HepG2 (cell line): ENCODE measurements around the gene QSOX2. TPM values are rescaled to one million over a fixed set of nuclear protein-coding genes. Genes with fewer than 3 reads are reported as not detected.
A peak's percentile ranks its signal among the peaks of the same experiment; 100 is the strongest.

ENCODE experiments used
- ATAC-seq: fragments of 200-7000 bp; cut with Tn5 transposase; 3 replicates; pipeline ENCODE4 v1.9.1; 2020; ENCODE audit warnings: mild to moderate bottlenecking, moderate library complexity
- BruUV-seq: library from RNA; stranded (reverse); fragments of 400-500 nt; replicated peaks from 2 replicates; lab custom pipeline; 2021; lab: Mats Ljungman, UMichigan
- CTCF ChIA-PET: fragments of 300-600 bp; formaldehyde crosslinking; extraction: SDS; loops from one replicate; lab custom pipeline; 2021; ENCODE audit warnings: low total read pairs, inconsistent platforms, low intra/inter-chr PET ratio; lab: Yijun Ruan, JAX
- POLR2A ChIA-PET: fragments of 350-600 bp; sonication (Branson Sonifier 250); formaldehyde crosslinking; loops from one replicate; lab custom pipeline; 2020; ENCODE audit warnings: antibody characterized with exemption, inconsistent platforms; lab: Yijun Ruan, JAX
- DNase-seq: peaks from one replicate; pipeline ENCODE4 v3.0.0-alpha.2; 2015; ENCODE audit warnings: low spot score
- FAIRE-seq: peaks from 3 replicates; lab custom pipeline; 2011; peaks lifted over from hg19 to GRCh38; lab: Jason Lieb, UNC
- H2AFZ ChIP-seq: one replicate; pipeline ENCODE4 v1.6.1; 2011; ENCODE audit warnings: low read length, inconsistent platforms
- H3K27ac ChIP-seq: fragments of 300-600 bp; 3 replicates; pipeline ENCODE4 v1.8.0; 2011; ENCODE audit warnings: mixed run types, mild to moderate bottlenecking, mixed read lengths, low read length, inconsistent platforms; ENCODE audit not compliant: insufficient read depth; ENCODE audit errors: extremely low read length
- H3K27me3 ChIP-seq, 2 experiments: fragments of 200-600 bp in 1 of 2; 2 replicates in 1 of 2; 3 replicates in 1 of 2; pipeline versions ENCODE4 v1.6.0 to v1.8.0; 2011; ENCODE audit warnings: low read length in 2 of 2, mild to moderate bottlenecking in 2 of 2, moderate library complexity in 2 of 2, inconsistent platforms in 1 of 2; ENCODE audit not compliant: insufficient read depth in 2 of 2, control insufficient read depth in 1 of 2
- H3K36me3 ChIP-seq, 2 experiments: fragments of 200-600 bp in 1 of 2; replicated peaks in 1 of 2; 2 replicates in 1 of 2; 3 replicates in 1 of 2; pipeline versions ENCODE4 v1.5.1 to v1.8.0; 2011; ENCODE audit warnings: low read length in 2 of 2, inconsistent platforms in 1 of 2; ENCODE audit not compliant: insufficient read depth in 2 of 2, control insufficient read depth in 1 of 2
- H3K4me1 ChIP-seq: 2 replicates; pipeline ENCODE4 v1.5.1; 2012; ENCODE audit warnings: low read length, inconsistent platforms; ENCODE audit not compliant: insufficient read depth
- H3K4me2 ChIP-seq: 2 replicates; pipeline ENCODE4 v1.6.0; 2011; ENCODE audit warnings: low read depth, low read length, inconsistent platforms
- H3K4me3 ChIP-seq, 3 experiments: fragments of 200-600 bp in 1 of 3; sonication (generic), shearing (Covaris generic) in 1 of 3; replicated peaks in 1 of 3; 2 replicates each; pipeline ENCODE4 v1.5.1; 2011 to 2016; ENCODE audit warnings: low read length in 3 of 3, inconsistent platforms in 2 of 3, low read depth in 2 of 3, mild to moderate bottlenecking in 2 of 3, control low read depth in 1 of 3, mixed read lengths in 1 of 3; ENCODE audit not compliant: insufficient read depth in 1 of 3
- H3K79me2 ChIP-seq: one replicate; pipeline ENCODE4 v1.6.1; 2011; ENCODE audit warnings: low read length, inconsistent platforms; ENCODE audit not compliant: insufficient read depth
- H3K9ac ChIP-seq: 2 replicates; pipeline ENCODE4 v1.6.0; 2011; ENCODE audit warnings: mild to moderate bottlenecking, low read depth, low read length, inconsistent platforms; ENCODE audit not compliant: insufficient read depth
- H3K9me3 ChIP-seq: 2 replicates; pipeline ENCODE4 v1.5.1; 2012; ENCODE audit warnings: mild to moderate bottlenecking, low read length
- H4K20me1 ChIP-seq: 2 replicates; pipeline ENCODE4 v1.6.0; 2011; ENCODE audit warnings: inconsistent platforms, mild to moderate bottlenecking, low read length, moderate library complexity; ENCODE audit not compliant: insufficient read depth
- AGO2 ChIP-seq: fragments of 200-400 bp; formaldehyde crosslinking; optimal IDR thresholded peaks from 2 replicates; pipeline ENCODE3; 2017; ENCODE audit warnings: mild to moderate bottlenecking, low read depth, low read length, moderate library complexity
- HNRNPH1 ChIP-seq: fragments of 200-400 bp; formaldehyde crosslinking; optimal IDR thresholded peaks from 2 replicates; pipeline ENCODE3; 2017; ENCODE audit warnings: mild to moderate bottlenecking, low read depth, low read length
- IRF1 ChIP-seq: sonication (generic); formaldehyde crosslinking; IDR thresholded peaks from 2 replicates; pipeline ENCODE4 v1.4.0; 2020; ENCODE audit warnings: low read depth, mild to moderate bottlenecking, missing genetic modification reagents
- LCORL ChIP-seq, 2 experiments: fragments of 450-650 bp in 1 of 2; sonication (generic) in 1 of 2; formaldehyde crosslinking in 1 of 2; IDR thresholded peaks; 2 replicates each; pipeline versions ENCODE4 v1.5.0 to v1.6.1; 2017 to 2020; ENCODE audit warnings: antibody characterized with exemption in 1 of 2, missing genetic modification reagents in 1 of 2
- MAX ChIP-seq: IDR thresholded peaks from 2 replicates; pipeline ENCODE4 v1.6.1; 2012; ENCODE audit warnings: inconsistent platforms
- POGZ ChIP-seq: sonication (generic); formaldehyde crosslinking; IDR thresholded peaks from 2 replicates; pipeline ENCODE4 v1.4.0; 2020; ENCODE audit warnings: mild to moderate bottlenecking, missing genetic modification reagents
- SNAPC2 ChIP-seq: sonication (generic); formaldehyde crosslinking; IDR thresholded peaks from 2 replicates; pipeline ENCODE4 v1.8.1; 2022; ENCODE audit warnings: mild to moderate bottlenecking, missing genetic modification reagents
- TAF1 ChIP-seq: sonication (generic); formaldehyde crosslinking; IDR thresholded peaks from 2 replicates; pipeline ENCODE4 v1.4.0; 2020; ENCODE audit warnings: missing genetic modification reagents
- ZBTB1 ChIP-seq: sonication (generic); formaldehyde crosslinking; IDR thresholded peaks from 2 replicates; pipeline ENCODE4 v1.4.0; 2020; ENCODE audit warnings: missing genetic modification reagents, borderline replicate concordance
- ZMYM3 ChIP-seq: sonication (generic); formaldehyde crosslinking; IDR thresholded peaks from 2 replicates; pipeline ENCODE4 v1.5.1; 2020; ENCODE audit warnings: mild to moderate bottlenecking, missing genetic modification reagents
- ZNF17 ChIP-seq: sonication (generic); formaldehyde crosslinking; IDR thresholded peaks from 2 replicates; pipeline ENCODE4 v1.5.0; 2020; ENCODE audit warnings: mild to moderate bottlenecking, missing genetic modification reagents
- ZNF75D ChIP-seq: sonication (generic); formaldehyde crosslinking; IDR thresholded peaks from 2 replicates; pipeline ENCODE4 v1.8.1; 2023; ENCODE audit warnings: missing genetic modification reagents, mild to moderate bottlenecking, borderline replicate concordance
- WGBS: methylation state at CpG from one replicate; pipeline ENCODE4 v1.1.6; 2017; ENCODE audit warnings: low lambda C conversion rate; 5-methylcytosine and 5-hydroxymethylcytosine counted together
- in situ Hi-C: cut with HindIII; loops from 2 replicates; pipeline ENCODE4 v1.10.0; 2017; ENCODE audit warnings: low pct_unique_long_range_greater_than_20kb; ENCODE audit not compliant: extremely low pct_ligation_motif_present
- intact Hi-C: fragments of 100-400 bp; cut with micrococcal nuclease; formaldehyde crosslinking; loops from one replicate; pipeline ENCODE4 v1.10.0; 2022; ENCODE audit not compliant: unreplicated experiment
- polyA plus RNA-seq, 8 experiments: library from polyadenylated mRNA; depleted of rRNA in 3 of 8; stranded (reverse) in 7 of 8; unstranded in 1 of 8; fragments of >200 nt; fragmentation: Illumina TruSeq in 4 of 8; extraction: Trizol in 4 of 8; gene quantifications; 2 replicates each; pipeline versions ENCODE4 v1.2.1 to v1.2.3, GENCODE V29; 2011 to 2016; ENCODE audit warnings: low read depth in 4 of 8, missing spikeins in 1 of 8, mixed read lengths in 1 of 8; ENCODE audit not compliant: insufficient read depth in 1 of 8
- total RNA-seq, 5 experiments: library from RNA; depleted of rRNA; stranded (reverse); fragments of >200 nt; fragmentation: Illumina TruSeq; extraction: Trizol; gene quantifications; 2 replicates each; pipeline ENCODE4 v1.2.3, GENCODE V29; 2016; ENCODE audit warnings: low read depth in 1 of 5
- TF ChIP-seq, protein P1 (sequence below): sonication (generic); formaldehyde crosslinking; IDR thresholded peaks from 2 replicates; pipeline ENCODE4 v1.8.1; 2022; ENCODE audit warnings: low read depth, mild to moderate bottlenecking, missing genetic modification reagents
- TF ChIP-seq, protein P2 (sequence below): sonication (generic); formaldehyde crosslinking; IDR thresholded peaks from 2 replicates; pipeline ENCODE4 v1.8.0; 2022; ENCODE audit warnings: missing genetic modification reagents, mild to moderate bottlenecking, borderline replicate concordance
- TF ChIP-seq, protein P3 (sequence below): sonication (generic); formaldehyde crosslinking; IDR thresholded peaks from 2 replicates; pipeline ENCODE4 v1.4.0; 2020; ENCODE audit warnings: mild to moderate bottlenecking, low read depth, missing genetic modification reagents
- TF ChIP-seq, protein P4 (sequence below): sonication (generic); formaldehyde crosslinking; IDR thresholded peaks from 2 replicates; pipeline ENCODE4 v1.5.1; 2020; ENCODE audit warnings: mild to moderate bottlenecking, missing genetic modification reagents, moderate library complexity

QSOX2 gene
- total and polyA plus RNA-seq, 2 of the 13 experiments (the other 11 are each of a cell fraction or from before 2014, with no cell fraction given), result 27.1 to 42.1 TPM

DNA sequence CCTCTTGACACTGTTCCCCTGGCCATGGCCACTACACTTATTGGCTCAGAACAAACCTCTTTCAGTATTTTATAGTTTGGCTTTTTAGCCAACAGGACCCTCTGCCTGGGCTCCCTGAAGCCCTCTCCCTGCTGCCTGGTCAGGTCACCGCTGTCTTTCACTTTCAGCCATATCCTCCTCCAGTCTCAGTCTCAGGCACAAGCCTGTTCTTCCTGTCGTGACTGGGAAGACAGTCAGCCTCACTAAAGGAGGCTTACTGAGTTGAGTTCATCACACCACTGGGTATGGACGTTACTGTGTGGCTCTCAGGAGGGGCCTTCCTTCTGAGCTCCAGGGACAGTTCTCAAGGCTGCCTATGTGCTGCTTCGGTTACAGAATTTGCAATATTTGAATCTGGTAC is 2.0 kb downstream of the QSOX2 start:
- TF ChIP-seq, protein P1, sequence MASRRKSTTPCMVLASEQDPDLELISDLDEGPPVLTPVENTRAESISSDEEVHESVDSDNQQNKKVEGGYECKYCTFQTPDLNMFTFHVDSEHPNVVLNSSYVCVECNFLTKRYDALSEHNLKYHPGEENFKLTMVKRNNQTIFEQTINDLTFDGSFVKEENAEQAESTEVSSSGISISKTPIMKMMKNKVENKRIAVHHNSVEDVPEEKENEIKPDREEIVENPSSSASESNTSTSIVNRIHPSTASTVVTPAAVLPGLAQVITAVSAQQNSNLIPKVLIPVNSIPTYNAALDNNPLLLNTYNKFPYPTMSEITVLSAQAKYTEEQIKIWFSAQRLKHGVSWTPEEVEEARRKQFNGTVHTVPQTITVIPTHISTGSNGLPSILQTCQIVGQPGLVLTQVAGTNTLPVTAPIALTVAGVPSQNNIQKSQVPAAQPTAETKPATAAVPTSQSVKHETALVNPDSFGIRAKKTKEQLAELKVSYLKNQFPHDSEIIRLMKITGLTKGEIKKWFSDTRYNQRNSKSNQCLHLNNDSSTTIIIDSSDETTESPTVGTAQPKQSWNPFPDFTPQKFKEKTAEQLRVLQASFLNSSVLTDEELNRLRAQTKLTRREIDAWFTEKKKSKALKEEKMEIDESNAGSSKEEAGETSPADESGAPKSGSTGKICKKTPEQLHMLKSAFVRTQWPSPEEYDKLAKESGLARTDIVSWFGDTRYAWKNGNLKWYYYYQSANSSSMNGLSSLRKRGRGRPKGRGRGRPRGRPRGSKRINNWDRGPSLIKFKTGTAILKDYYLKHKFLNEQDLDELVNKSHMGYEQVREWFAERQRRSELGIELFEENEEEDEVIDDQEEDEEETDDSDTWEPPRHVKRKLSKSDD (CRISPR knock-in tag), result no peak
- TF ChIP-seq, protein P2, sequence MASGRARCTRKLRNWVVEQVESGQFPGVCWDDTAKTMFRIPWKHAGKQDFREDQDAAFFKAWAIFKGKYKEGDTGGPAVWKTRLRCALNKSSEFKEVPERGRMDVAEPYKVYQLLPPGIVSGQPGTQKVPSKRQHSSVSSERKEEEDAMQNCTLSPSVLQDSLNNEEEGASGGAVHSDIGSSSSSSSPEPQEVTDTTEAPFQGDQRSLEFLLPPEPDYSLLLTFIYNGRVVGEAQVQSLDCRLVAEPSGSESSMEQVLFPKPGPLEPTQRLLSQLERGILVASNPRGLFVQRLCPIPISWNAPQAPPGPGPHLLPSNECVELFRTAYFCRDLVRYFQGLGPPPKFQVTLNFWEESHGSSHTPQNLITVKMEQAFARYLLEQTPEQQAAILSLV (CRISPR knock-in tag), result no peak
- no peak for TF ChIP-seq IRF1 (CRISPR knock-in tag)
- TF ChIP-seq ZNF17, result no peak
- TF ChIP-seq LCORL (IDR thresholded peaks at IDR 0.05), result no peak
- TF ChIP-seq LCORL (CRISPR knock-in tag; IDR thresholded peaks at IDR 0.05), result 0 out of 2 replicates have a peak, but pooled peaks have one; percentile 14
- TF ChIP-seq ZBTB1 (CRISPR knock-in tag), result no peak
- no peak for TF ChIP-seq MAX
- TF ChIP-seq ZNF75D, result no peak
- TF ChIP-seq TAF1 (CRISPR knock-in tag), result peak; percentile 6; the same call in 1 of the 2 replicates
- TF ChIP-seq, protein P3, sequence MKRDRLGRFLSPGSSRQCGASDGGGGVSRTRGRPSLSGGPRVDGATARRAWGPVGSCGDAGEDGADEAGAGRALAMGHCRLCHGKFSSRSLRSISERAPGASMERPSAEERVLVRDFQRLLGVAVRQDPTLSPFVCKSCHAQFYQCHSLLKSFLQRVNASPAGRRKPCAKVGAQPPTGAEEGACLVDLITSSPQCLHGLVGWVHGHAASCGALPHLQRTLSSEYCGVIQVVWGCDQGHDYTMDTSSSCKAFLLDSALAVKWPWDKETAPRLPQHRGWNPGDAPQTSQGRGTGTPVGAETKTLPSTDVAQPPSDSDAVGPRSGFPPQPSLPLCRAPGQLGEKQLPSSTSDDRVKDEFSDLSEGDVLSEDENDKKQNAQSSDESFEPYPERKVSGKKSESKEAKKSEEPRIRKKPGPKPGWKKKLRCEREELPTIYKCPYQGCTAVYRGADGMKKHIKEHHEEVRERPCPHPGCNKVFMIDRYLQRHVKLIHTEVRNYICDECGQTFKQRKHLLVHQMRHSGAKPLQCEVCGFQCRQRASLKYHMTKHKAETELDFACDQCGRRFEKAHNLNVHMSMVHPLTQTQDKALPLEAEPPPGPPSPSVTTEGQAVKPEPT (CRISPR knock-in tag), result no peak
- no peak for TF ChIP-seq HNRNPH1
- TF ChIP-seq POGZ (CRISPR knock-in tag), result no peak
- no peak for TF ChIP-seq AGO2
- no peak for TF ChIP-seq ZMYM3 (CRISPR knock-in tag)
- TF ChIP-seq, protein P4, sequence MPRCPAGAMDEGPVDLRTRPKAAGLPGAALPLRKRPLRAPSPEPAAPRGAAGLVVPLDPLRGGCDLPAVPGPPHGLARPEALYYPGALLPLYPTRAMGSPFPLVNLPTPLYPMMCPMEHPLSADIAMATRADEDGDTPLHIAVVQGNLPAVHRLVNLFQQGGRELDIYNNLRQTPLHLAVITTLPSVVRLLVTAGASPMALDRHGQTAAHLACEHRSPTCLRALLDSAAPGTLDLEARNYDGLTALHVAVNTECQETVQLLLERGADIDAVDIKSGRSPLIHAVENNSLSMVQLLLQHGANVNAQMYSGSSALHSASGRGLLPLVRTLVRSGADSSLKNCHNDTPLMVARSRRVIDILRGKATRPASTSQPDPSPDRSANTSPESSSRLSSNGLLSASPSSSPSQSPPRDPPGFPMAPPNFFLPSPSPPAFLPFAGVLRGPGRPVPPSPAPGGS (CRISPR knock-in tag), result no peak
- TF ChIP-seq SNAPC2 (CRISPR knock-in tag), result no peak
- peak overlapping the region; percentile 85; the same call in 1 of the 2 replicates for H3K9ac ChIP-seq
- ChIA-PET POLR2A (no interaction called here), CTCF (no interaction called here)
- peak overlapping the region; percentile 70 for H3K27ac ChIP-seq
- no peak overlapping the region for H2AFZ ChIP-seq
- FAIRE-seq (no peak), ATAC-seq (no peak), DNase-seq (no peak)
- H4K20me1 ChIP-seq, result peaks cover 51% of the 10 kb centered on the region
- peak overlapping the region; percentile 47 to 91 (median 63) for H3K4me3 ChIP-seq
- no peaks in the 10 kb centered on the region for H3K9me3 ChIP-seq
- intact Hi-C loops, result no loop called here
- peak overlapping the region; percentile 91 for H3K4me2 ChIP-seq
- in situ Hi-C loops, result no loop called here
- 34% methylated on average over 4 of the region's 4 CpGs for WGBS
- peaks cover 6 to 26% of the 10 kb centered on the region in 2 experiments for H3K27me3 ChIP-seq
- peaks cover 65% of the 10 kb centered on the region for H3K4me1 ChIP-seq
- H3K79me2 ChIP-seq, result peaks cover 61% of the 10 kb centered on the region
- H3K36me3 ChIP-seq, result peaks cover 1 to 7% of the 10 kb centered on the region in 2 experiments; a peak in 1 of 5 replicates
- no TSS peak for BruUV-seq
